GM19035 (cell line): ENCODE results near the gene TRPM2.
"Not testable (repeated sequence)": the region's sequence is repeated elsewhere in the genome, so short reads cannot be mapped to it uniquely, and the experiment has no call there.

Experiments
- ATAC-seq: cut with Tn5 transposase; IDR thresholded peaks from one replicate; pipeline ENCODE4 v1.9.1; 2021; ENCODE audit not compliant: unreplicated experiment

Gene TRPM2

DNA sequence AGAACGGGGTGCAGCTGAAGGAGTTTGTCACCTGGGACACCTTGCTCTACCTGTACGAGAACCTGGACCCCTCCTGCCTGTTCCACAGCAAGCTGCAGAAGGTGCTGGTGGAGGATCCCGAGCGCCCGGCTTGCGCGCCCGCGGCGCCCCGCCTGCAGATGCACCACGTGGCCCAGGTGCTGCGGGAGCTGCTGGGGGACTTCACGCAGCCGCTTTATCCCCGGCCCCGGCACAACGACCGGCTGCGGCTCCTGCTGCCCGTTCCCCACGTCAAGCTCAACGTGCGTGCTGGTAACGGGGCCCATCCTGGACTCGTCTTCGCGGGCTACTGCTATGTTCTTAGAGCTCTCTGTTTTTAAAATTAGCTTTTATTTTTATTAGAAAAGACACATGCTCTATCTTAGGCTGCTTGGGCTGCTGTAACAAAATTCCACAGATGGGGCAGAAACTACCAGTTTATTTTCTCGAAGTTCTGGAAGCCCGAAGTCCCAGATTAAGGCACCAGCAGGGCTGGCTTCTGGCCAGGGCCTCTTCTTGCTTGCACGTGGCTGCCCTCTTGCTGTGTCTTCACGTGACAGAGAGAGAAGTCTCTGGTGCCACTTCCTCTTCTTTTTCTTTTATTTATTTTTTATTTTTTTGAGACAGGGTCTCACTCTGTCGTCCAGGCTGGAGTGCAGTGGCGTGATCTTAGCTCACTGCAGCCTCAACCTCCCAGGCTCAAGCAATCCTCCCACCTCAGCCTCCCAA, 38.1 kb downstream of the TRPM2 start:
- no peak for ATAC-seq

DNA sequence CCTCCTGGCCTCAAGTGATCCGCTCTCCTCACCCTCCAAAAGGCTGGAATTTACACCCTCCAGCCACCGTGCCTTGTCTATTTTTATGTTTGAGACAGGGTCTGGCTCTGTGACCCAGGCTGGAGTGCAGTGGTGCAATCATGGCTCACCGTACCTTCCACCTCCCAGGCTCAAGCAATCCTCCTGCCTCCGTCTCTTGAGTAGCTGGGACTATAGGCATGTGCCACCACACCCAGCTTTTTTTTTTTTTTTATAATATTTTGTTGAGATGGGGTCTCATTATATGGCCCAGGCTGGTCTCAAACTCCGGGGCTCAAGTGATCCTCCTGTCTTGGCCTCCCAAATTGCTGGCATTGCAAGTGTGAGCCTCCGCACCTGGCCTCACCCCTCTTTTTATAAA, 38.8 kb downstream of the TRPM2 start:
- no peak for ATAC-seq

DNA sequence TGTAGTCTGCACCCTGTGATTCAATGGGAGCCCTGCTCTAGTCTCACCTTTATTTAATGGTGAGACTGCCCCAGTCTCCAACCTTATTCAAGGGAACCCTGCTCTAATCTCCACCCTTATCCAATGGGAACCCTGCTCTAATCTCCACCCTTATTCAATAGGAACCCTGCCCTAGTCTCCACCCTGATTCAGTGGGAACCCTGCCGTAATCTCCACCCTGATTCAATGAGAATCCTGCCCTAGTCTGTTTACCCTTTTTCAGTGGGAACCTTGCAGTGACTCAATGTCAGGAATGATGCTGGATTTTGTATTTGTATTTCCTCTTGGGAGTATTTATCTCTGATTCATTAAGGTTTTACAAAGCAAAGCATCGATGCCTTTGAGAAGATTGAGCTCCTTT, 39.5 kb downstream of the TRPM2 start:
- no peak for ATAC-seq

DNA sequence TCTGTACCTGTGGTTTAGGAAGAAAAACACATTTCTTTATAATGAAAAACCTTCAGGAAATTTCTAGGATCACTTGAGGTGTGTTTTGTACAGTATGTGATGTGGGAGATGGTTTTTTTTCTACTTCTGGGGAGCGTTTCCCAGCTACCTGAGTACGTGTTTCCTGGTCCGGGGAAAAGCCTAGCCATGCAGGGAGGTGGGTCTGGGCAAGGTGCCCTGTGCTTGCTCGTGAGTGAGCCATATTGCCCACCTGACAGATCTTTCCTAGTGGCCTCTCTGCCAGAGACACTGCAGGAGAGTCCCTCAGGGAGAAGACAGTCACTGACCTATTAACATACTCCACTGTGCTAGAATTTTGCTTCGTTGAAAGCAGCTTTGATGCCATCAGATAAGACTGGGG, 41.3 kb downstream of the TRPM2 start:
- ATAC-seq: no peak

DNA sequence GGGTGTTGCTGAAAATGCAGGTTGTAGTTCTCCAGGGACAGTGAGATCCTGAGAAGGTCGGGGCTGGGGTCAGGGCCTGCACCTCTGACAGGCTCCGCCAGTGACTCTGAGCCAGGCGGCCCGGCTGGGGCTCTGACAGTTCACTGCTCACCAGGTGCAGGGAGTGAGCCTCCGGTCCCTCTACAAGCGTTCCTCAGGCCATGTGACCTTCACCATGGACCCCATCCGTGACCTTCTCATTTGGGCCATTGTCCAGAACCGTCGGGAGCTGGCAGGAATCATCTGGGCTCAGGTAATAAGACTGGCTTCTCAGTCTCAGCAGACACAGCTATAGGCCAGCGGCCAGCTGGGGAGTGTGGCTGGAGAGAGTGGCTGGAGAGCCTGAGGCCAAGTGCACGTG, 41.8 kb downstream of the TRPM2 start:
- no peak for ATAC-seq

DNA sequence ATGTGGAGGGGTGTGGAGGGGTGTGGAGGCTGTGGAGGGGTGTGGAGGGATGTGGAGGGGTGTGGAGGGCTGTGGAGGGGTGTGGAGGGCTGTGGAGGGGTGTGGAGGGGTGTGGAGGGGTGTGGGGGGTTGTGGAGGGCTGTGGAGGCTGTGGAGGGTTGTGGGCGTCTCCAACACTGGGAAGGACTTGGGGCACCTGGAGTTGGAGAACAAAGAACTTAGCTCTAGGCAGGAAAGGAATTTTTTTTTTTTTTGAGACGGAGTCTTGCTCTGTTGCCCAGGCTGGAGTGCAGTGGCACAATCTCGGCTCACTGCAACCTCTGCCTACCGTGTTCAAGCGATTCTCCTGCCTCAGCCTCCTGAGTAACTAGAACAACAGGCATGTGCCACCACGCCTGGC, 43.4 kb downstream of the TRPM2 start:
- not testable (repeated sequence) for ATAC-seq

DNA sequence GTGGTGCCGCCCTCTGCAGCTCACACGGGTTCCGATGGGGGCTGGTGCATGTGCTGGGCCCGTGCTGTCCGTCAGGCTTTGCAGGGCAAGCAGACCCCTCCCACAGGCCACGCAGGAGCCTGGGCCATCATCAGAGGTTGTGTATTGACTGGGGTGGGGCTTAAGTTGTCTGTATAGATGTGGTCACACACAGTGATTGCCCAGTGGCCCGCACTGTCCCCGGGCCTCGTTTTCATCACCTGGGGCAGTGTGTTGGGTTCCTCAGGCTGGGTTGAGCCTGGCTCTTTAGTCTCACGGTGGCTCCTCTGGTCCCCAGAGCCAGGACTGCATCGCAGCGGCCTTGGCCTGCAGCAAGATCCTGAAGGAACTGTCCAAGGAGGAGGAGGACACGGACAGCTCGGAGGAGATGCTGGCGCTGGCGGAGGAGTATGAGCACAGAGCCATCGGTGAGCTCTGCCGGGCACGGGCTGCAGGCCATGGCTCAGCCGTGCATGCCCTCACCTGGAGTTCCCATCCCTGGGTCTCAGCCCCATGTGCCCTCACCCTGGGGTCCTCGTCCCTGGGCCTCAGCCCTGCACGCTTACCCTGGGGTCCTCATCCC, 44.1 kb downstream of the TRPM2 start:
- ATAC-seq: no peak

DNA sequence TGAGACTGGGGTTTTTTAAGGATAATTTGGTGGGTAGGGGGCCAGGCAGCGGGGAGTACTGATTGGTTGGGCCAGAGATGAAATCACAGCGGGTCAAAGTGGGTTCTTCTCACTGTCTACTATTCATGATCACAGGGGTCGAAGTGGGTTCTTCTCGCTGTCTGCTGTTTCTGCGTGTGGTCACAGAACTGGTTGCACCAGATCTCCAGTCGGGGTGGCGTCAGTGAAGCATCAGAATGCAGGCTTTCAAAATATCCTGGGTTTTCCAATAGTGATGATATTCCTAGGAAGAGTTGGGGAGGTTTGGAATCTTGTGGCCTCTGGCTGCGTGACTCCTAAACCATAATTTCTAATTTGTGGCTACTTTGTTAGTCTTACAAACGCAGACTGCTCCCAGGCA, 45.1 kb downstream of the TRPM2 start:
- no peak for ATAC-seq

DNA sequence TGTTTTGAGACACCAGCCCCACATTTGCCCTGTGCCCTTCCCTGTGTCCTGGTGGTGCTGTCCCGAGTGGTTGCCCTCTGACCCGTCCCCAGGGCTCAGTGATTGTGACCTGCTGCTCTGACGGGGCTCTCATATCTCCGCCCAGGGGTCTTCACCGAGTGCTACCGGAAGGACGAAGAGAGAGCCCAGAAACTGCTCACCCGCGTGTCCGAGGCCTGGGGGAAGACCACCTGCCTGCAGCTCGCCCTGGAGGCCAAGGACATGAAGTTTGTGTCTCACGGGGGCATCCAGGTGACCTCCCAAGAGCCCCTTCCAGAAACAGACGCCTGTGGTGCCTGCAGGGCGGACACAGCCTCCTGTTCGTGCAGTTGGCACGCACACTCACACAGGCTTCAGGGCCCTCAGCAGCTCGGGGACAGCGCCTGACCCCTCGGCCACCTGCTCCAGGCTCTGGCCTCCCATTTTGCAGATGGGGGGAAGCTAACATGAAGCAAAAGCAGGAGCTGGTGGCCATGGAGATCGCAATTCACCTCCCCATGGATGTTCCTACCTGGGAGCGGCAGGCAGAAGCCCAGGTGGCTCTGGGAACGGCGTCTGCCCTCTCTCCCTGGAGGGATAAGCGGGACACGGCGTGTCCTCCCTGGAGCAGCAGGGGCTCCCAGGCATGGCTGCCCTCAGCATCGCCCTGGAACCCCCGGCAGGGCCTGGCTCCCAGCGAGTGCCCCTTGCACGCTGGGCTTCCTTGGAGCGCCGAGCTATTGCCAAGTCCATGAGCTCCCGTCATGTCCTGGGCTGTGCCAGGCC, 45.9 kb downstream of the TRPM2 start:
- ATAC-seq: no peak

DNA sequence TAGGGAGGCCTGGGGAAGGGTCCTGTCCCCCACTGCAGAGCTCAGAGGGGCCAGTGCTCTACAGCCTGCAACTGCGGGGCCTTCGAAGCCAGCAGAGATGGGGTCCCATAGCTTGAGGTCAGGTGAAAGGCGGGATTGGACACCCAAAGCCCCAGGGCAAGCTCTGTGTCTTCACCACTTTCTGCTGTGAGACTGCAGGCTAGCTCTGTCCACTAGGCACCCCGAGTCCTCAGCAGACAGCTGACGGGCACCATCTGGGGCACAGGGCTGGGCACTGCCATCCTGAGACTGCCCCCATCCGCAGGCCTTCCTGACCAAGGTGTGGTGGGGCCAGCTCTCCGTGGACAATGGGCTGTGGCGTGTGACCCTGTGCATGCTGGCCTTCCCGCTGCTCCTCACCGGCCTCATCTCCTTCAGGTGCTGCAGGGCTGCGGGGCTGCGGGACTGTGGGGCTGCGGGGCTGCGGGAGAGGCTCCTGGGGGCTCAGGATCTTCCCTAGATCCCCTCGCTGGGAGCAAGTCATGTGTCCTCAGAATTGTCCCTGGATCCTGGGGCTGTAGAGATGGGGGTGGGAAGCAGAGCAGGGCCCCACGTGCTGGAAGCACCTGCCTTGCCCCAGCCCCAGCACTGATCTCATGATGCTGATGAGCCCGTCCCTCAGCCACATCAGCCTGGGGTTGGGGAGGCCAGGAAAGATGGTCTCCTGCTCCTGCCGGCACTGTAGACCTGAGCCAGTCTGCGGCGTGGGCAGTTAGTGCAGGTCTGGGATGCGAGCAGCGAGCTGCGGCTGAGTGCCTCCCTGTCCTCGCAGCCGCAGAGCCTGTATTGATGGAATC, 46.8 kb downstream of the TRPM2 start:
- ATAC-seq: no peak

DNA sequence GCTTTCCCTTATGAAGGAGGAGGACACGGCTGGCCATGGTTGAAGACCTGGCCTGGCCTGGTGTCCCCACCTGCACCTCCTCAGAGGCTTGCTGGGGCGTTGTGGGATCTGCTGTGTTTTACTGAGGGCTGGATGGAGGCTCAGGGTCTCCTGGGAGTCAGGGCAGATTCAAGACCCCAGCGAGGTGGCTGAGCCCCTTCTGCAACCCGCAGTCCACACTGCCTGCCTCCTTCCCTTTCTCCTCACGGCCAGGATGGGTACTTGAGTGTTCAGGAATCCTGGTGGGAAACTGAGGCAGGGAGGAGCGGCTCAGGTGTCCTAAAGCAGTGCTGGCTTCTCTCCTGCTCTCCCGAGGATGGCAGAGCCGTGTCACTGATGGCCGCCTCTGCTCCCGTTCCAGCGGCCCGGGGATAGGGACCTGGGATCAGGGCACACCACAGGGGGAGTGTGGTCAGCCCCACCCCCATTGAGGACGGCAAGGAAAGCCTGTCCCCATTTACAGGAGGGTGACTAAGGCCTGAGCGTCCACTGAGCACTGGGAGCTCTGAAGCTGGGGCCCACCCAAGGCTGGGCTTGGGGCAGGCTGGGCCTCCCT, 47.5 kb downstream of the TRPM2 start:
- ATAC-seq: no peak

DNA sequence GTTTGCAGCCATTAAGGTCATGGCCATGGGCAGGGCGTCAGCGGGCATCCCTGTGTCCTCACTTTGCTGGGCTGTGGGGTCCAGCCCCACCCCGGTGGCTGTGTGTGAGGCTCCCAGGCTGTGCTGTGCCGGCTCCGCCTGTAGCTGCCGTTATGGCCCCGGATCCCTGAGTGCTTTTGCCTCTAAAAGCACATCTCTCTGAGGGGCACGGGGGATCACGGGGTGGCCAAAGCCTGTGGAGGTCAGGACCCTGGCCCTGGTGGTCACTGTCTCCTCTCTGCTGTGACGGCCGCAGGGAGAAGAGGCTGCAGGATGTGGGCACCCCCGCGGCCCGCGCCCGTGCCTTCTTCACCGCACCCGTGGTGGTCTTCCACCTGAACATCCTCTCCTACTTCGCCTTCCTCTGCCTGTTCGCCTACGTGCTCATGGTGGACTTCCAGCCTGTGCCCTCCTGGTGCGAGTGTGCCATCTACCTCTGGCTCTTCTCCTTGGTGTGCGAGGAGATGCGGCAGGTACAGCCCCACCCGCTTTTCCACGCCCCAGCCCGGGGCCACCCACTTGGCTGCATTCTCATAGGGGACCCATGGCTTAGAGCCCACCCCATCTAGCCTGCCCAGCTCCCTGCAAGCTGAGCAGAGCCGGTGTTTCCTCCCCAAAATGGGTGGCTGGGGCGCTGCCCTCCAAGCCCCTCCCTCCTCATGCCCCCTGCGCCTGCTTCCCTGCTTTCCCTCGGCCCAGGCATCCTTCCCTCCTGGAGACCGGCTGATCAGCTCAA, 48.2 kb downstream of the TRPM2 start:
- no peak for ATAC-seq

DNA sequence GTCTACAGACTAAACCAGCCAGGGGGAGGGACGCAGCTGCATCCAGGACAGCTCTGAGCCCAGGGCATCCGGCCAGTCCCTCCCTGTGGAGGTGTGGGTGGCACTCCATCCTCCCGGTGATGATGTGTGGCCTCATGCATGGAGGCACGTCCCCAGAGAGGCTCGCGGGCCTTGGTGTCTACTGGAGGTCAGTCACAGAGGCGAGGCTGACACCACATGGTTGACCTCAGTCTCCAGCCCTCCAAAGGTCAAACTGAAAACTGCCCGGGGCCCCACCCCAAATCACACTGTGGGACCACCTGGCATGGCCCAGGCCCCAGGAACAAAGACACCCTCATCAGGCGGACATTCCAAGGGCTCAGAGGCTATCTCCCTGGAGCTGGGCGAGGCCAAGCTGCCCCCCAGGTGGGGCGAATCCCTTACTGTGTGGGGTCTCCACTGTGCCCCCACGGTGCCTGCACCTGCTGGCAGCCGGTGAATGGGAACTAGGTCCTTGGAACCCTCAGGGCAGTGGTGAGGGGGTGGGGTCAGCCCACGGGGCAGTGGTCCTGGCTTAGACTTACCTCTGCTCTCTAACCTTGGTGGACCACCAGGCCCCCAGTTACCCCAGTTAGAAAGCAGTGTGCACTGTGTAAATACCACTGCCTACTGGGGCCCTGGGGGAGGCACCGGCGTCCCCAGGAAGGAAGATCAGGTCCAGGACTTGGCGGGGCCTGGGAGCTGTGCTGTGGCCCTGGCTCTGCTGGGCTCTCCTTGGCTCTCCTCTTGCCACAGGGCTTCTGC, 49.1 kb downstream of the TRPM2 start:
- no peak for ATAC-seq

DNA sequence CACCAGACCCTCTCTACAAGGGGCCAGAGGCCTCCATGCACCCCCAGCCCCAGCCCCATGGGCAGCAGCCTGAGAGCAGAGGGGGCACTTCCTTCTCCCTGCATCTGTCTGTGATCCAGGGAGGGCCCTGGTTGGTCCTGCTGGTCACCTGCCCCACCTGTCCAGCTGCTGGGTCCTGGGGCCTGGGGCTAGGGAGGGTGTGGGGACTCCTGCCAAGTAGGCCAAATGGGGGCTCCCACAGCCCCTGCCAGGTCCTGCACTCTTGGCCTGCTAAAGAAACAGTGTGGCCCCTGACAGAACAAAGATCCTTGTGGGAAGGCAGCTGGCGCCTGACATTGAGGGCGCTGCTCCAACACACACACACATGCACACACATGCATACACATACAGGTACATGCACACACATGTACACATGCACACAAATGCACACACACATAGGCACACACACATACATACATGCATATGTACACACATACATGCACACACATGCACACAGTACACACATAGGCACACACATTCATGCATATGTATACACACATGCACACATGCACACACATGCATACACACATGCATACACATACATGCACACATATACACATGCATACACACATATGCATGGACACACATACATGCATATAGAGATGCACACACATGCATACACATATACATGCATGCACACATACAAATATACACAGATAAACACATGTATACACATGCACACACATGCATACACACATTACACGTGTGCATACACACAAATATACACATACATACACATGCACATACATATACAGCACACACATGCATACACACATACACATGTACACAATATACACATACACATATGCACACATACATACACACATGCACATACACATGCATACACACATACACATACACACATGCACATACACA, 49.9 kb downstream of the TRPM2 start:
- no peak for ATAC-seq

DNA sequence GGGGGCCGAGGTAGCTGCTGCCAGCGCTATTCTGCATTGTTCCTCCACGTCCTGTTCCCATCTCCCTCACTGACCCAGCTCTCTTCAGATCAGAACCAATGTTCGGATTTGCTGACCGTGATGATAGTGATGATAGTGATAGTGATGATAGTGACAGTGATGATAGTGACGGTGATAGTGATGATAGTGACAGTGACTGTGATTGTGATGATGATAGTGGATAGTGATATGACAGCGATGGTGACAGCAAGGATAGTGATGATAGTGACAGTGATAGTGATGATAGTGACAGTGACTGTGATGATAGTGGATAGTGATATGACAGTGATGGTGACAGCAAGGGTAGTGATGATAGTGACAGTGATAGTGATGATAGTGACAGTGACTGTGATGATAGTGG, 51.1 kb downstream of the TRPM2 start:
- ATAC-seq: not testable (repeated sequence)

DNA sequence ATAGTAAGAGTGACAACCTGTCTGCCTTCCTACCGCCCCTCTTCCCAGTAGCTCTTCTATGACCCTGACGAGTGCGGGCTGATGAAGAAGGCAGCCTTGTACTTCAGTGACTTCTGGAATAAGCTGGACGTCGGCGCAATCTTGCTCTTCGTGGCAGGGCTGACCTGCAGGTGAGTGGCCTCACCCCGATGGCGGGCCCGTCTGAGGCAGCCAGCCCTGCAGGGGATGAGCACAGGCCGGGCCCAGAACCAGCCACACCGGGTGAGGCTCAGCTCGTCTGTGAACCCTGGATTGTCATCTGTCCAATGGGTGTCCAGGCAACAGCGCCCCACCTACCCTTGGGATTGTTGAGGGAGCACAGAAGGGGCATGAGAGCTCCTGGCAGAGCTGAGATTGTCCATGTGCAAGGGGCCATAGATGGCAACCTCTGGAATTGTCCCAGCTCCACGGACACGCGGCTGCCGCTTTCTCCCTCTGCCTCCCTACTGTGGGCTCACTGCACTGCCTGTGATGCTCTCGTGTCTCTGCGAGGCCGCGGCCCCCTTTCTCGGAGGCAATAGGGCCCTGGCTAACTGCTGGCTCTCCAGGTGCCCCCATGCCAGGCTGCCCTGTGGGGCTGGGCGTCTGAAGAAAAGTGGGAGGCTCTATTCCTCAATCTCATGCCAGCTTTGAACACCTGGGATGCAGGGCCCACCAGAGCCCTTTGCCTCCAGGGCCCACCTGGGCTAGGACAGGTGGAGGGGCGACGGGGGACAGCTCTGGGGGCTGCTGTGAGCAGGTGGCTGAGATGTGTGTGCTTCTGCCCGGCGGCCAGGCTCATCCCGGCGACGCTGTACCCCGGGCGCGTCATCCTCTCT, 51.9 kb downstream of the TRPM2 start:
- ATAC-seq: no peak
